ENCODE data around the gene CYP51A1.
"Not testable (repeated sequence)": the region's sequence is repeated elsewhere in the genome, so short reads cannot be mapped to it uniquely, and the experiment has no call there.

Gene CYP51A1

GRCh38 chr7:92110857-92111256 is 23.4 kb downstream of the CYP51A1 start:
- H3K9me3 ChIP-seq (ENCODE audit: severe bottlenecking): no peaks in the 10 kb centered on the region
- no peak for DNase-seq
- H3K4me3 ChIP-seq (ENCODE audit: low read depth, low read length): no peak overlapping the region
- no peak overlapping the region for H3K27ac ChIP-seq
- peaks cover 68% of the 10 kb centered on the region for H3K36me3 ChIP-seq
- TF ChIP-seq, protein P1, sequence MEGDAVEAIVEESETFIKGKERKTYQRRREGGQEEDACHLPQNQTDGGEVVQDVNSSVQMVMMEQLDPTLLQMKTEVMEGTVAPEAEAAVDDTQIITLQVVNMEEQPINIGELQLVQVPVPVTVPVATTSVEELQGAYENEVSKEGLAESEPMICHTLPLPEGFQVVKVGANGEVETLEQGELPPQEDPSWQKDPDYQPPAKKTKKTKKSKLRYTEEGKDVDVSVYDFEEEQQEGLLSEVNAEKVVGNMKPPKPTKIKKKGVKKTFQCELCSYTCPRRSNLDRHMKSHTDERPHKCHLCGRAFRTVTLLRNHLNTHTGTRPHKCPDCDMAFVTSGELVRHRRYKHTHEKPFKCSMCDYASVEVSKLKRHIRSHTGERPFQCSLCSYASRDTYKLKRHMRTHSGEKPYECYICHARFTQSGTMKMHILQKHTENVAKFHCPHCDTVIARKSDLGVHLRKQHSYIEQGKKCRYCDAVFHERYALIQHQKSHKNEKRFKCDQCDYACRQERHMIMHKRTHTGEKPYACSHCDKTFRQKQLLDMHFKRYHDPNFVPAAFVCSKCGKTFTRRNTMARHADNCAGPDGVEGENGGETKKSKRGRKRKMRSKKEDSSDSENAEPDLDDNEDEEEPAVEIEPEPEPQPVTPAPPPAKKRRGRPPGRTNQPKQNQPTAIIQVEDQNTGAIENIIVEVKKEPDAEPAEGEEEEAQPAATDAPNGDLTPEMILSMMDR (IDR thresholded peaks at IDR 0.05; ENCODE audit: low read depth, low read length): no peak
- no peaks in the 10 kb centered on the region for H3K27me3 ChIP-seq (ENCODE audit: insufficient read depth, low read depth, severe bottlenecking)

DNA sequence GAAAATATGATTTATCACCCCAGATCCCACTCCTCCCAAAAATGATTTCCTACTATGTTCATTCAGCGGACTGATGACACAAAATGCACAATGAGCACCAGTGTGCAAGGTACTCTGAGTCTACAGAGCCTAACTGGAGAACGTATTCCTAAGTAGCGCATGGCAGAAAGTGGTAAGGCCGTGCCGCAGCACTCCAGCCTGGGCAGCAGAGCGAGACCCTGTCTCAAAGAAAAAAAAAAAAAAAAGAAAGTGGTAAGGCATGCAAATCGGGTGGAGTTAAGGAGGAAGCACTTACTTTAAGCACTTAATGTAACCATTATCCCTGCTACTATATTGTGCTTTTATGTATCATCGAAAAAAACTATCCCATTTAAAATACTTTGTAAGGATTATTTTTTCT is 25.5 kb downstream of the CYP51A1 start:
- Histone ChIP-seq H3K27me3 (ENCODE audit: insufficient read depth, low read depth, severe bottlenecking) (no peaks in the 10 kb centered on the region), H3K36me3 (peaks cover 63% of the 10 kb centered on the region), H3K4me3 (ENCODE audit: low read depth, low read length) (no peak overlapping the region), H3K9me3 (ENCODE audit: severe bottlenecking) (no peaks in the 10 kb centered on the region), H3K27ac (no peak overlapping the region)
- TF ChIP-seq, protein P1 (IDR thresholded peaks at IDR 0.05; ENCODE audit: low read depth, low read length): no peak
- DNase-seq: no peak

GRCh38 chr7:92102862-92103261 is 31.4 kb downstream of the CYP51A1 start:
- DNase-seq; H3K4me3 ChIP-seq (ENCODE audit: low read depth, low read length); H3K9me3 ChIP-seq (ENCODE audit: severe bottlenecking); H3K27me3 ChIP-seq (ENCODE audit: insufficient read depth, low read depth, severe bottlenecking); H3K27ac ChIP-seq: not testable (repeated sequence)
- H3K36me3 ChIP-seq: peaks cover 74% of the 10 kb centered on the region

DNA sequence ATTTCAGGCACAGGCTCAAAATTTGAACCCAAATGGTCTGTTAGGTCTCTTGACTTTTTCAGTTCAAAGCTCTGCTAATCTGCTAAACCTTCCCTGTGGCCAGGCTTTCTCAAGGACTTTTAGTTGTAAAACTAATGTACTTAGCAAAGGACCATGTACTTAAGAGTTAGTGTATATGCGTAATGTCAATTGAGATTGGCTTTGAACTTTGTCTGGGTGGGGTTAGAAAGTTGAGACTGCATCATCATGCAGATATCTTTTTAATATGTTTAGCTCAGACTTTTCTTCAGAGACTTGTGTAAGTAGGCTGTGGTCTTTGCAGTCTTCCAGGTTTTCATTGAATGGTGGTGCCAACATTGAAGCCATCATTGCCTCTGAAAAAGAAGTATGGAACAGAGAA is 33.7 kb downstream of the CYP51A1 start:
- H3K9me3 ChIP-seq (ENCODE audit: severe bottlenecking): no peaks in the 10 kb centered on the region
- no peak overlapping the region for H3K4me3 ChIP-seq (ENCODE audit: low read depth, low read length)
- TF ChIP-seq, protein P1 (IDR thresholded peaks at IDR 0.05; ENCODE audit: low read depth, low read length): no peak
- DNase-seq: no peak
- no peaks in the 10 kb centered on the region for H3K27me3 ChIP-seq (ENCODE audit: insufficient read depth, low read depth, severe bottlenecking)
- peaks cover 77% of the 10 kb centered on the region for H3K36me3 ChIP-seq
- no peak overlapping the region for H3K27ac ChIP-seq

DNA sequence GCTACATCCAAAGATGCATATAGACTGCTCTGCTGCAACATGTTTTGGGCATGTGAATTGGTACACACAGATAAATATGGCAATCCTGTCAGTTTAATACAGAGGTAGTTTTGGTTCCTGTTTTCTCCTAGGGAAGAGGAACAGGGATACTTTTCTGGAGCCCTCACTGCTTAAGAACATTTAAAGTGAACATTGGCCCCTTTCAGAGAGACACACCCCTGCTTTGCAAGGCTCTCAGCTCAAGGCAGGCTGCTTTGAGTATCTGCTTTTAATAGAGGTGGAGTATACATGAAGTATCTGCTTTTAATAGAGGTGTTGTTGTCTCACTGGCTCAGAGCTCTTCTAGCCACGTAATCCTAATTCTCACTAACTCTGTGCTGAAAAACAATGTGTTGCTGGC is 38.9 kb downstream of the CYP51A1 start:
- Histone ChIP-seq H3K36me3 (peaks cover 80% of the 10 kb centered on the region), H3K9me3 (ENCODE audit: severe bottlenecking) (no peaks in the 10 kb centered on the region), H3K27me3 (ENCODE audit: insufficient read depth, low read depth, severe bottlenecking) (no peaks in the 10 kb centered on the region), H3K27ac (no peak overlapping the region), H3K4me3 (ENCODE audit: low read depth, low read length) (no peak overlapping the region)
- no peak for DNase-seq
- TF ChIP-seq, protein P1 (IDR thresholded peaks at IDR 0.05; ENCODE audit: low read depth, low read length): no peak

- Histone ChIP-seq H3K36me3 (peaks cover 78% of the 10 kb centered on the region), H3K9me3 (ENCODE audit: severe bottlenecking) (no peaks in the 10 kb centered on the region), H3K27me3 (ENCODE audit: insufficient read depth, low read depth, severe bottlenecking) (no peaks in the 10 kb centered on the region), H3K4me3 (ENCODE audit: low read depth, low read length) (no peak overlapping the region), H3K27ac (no peak overlapping the region)
- TF ChIP-seq, protein P1 (IDR thresholded peaks at IDR 0.05; ENCODE audit: low read depth, low read length): no peak
- DNase-seq: no peak
These were observed 42.1 kb downstream of the CYP51A1 start for GRCh38 chr7:92092210-92092609.

All from WERI-Rb-1 (cell line).